Pons (tissue), 1 donor: ENCODE results near the gene TMEM154.

Experiments
- DNase-seq: peaks from one replicate; pipeline ENCODE4 v3.0.0-alpha.2; 2016; ENCODE audit warnings: low spot score

TMEM154 gene

DNA sequence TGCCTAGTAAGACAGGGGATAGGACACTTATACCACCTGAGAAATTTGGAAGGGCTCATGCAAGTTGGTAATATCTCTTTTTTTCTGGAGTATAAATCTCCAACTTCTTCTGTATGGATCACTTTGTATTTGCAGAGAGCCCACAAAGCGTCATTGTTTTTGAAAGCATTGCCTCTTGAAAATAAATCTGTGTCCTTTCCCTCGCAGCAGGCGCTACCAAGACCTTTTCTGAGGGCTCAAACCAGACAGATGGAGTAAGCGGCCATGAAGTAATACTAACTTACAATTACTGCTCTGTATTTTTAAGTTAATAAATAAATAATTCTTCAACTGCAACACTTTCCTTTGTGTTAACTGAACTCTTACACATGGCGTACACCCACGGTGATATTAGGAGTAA, 87.9 kb downstream of the TMEM154 start:
- DNase-seq = peak; percentile 70

DNA sequence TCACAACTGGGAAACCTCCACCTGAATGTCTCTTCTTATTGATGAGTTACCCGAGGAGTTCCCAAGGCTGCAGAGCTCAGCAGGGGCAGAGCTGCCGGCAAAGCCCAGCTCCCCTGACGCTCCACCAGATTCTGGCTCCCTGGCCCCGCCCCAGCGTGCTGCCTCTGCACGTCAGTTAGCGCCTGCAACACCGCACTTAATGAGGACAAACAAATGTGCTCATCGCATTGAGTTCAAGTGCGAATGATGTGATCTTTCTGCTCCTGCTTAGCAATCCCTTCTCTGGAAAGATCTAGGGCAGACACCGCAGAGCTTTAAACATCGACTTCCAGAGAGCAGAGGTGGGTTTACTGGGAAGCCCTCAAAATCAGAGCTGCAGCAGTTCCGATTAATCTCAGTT, 88.4 kb downstream of the TMEM154 start:
- no peak for DNase-seq

DNA sequence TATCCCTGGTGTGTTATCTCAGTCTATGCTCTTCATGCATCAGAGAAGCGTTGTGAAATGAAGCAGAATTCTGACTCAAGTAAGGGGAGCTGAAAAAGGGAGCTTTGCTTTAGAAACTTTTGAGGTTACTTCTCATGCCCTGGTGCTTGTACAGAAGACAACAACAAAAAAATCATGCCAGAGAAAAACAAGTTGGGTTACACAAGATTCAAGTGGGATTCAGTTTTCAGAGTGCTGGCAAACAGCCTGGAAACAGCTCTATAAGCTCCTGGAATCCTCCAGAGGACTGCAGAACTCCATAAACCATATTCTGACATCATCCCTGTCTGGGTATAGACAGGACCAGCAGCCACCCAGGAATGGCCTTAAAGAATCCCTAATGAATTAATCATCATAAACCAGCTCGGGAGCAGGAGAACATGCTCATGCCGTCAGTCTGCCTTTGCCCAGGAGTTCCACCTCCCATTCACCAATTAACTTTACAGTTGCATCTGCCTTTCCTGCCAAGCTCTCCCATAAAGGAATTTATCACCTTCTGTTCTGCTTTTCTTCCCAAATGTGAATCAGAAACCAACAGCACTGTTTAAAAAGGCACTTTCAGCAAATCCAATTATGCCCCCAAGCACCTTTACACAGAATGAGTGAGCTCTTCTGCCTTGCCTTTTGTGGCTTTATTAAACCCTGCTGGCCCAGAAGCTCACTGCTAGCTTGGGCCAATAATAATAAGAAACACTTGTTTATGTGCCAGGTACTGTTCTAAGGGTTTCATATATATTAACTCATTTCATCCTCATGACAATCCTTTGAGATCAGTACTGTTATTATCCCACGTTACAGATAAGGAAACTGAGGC, 89.4 kb downstream of the TMEM154 start:
- no peak for DNase-seq

DNA sequence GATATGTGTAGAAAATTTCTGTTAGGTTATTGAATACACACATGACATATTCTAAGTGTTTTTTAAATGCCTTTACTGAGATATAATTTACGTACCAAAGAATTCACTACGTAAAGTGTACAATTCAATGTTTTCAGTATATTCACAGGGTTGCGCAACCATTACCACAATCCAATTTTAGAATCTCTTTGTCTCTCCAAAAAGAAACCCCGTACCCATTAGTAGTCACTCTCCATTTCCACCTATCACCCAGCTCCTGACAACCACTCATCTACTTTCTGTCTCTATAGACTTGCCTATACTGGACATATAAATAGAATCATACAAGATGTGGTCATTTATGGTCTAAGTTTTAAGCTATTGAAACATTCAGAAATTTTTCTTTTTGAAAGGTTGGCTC, 90.9 kb downstream of the TMEM154 start:
- DNase-seq = no peak

DNA sequence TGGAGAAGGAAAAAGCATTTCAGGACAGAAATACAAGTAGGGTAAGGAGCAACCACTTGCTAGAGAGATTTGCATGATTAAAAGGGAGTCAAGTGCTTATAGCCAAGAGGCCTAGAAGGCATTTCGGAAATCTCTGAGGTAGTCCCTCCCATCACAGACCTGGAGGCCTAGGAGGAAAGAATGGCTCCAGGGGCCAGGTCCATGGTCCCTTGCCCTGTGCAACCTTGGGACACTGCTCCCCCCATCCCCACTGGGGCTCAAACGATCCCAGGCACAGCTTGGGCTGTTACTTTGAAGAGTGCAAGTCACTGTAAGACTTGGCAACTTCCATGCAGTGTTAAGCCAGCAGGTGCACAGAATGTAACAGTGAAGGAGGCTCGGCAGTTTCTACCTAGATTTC, 92.7 kb downstream of the TMEM154 start:
- DNase-seq = no peak

DNA sequence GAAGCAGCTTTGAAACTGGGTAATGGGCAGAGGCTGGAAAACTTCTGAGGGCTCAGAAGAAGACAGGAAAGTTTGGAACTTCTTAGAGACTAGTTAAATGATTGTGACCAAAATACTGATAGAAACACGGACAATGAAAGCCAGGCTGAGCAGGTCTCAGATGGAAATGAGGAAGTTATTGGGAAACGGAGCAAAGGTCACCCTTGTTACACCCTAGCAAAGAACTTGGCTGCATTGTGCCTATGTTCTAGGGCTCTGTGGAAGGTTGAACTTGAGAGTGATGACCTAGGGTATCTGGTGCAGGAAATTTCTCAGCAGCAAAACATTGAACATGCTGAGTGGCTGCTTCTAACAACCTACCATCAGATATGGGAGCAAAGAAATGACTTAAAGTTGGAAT, 93.1 kb downstream of the TMEM154 start:
- no peak for DNase-seq

DNA sequence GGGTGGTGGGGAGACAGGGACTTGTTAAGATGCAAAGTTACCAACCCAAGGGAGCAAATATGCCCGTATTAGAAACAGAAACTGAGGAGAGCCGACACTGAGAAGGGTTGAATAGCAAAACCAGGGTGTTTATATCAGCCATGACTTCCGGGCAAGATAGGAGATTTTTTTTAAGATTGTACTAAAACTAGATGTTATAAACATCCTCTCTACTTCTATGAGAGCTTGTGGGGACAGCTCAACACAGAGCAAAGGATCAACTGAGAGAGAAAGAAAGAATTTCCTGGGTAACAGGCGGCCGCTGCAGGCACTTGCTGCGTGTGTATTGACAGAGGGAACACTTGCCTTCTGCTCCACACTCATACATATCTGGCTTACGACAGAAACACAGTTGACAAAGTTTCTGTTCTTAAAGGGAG, 94.8 kb downstream of the TMEM154 start:
- DNase-seq = no peak

DNA sequence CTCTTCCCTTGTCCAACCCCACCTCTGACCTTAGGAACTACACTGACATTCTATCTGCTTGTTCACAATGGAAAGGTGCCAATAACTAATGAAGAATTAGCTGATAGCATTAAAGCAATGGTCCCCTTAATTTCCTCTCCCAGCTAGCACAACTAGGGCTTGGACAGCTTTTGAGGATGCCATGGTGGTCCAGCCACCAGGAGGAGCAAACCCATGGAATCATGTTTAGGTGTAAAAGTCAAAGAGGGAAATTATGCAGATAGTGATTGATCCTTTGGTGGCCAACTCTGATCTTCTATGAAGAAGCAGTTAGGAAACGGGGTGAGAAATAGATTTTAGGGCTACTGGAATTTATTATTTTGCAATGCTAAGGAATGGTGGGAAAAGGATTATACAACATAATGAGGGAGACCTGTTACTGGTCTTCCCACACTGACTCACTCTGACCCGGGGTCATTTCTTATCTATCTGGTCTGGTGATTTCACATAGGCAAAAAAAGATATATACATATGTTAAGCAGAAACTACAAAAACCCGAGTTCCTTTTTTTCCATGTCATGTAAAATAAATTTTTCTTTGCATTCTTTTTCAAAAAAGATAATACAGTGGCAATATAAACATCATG, 98.1 kb downstream of the TMEM154 start:
- no peak for DNase-seq

DNA sequence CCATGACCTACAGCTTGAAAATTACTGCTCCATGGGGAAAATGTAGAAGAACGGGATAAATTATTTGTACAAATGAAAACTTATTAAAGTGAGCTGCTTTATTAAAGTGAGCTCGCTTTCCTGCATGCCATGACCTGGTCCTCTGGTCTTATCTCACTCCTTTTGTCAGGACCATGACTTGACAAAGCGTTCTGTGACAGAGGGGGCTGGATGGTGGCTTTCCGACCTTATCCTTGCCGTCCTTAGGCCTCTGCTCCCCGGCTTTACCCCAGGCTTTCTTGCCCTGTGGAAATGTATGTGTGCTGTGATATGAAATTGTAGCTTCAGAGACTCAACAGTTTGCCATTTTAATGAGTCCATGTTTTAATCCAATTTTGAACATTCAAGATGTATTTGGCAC, 99.9 kb downstream of the TMEM154 start:
- no peak for DNase-seq

DNA sequence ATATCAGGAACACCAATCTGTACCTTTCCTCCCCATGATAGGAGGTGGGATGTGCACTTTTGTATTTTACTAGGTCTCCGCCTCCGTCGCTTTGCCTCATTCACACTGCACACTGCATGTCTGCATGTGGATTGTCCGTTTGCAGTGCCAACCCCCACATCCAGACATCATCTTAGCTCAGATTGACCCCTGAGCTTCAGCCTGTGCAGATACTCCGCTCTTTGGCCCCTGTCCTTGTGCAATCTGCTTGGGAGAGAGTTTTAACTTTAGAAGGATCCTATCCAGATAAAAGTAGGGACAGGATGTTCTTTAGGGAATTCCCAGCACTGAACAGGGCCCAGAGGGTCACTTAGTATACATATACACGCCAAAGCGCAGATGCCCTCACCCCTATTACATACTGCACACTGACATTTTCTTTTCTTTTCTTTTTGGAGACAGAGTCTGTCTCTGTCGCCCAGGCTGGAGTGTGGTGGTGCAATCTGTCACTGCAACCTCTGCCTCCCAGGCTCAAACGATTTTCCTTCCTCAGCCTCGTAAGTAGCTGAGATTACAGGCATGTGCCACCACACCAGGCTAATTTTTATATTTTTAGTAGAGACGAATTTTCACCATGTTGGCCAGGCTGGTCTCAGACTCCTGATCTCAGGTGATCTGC, 100.6 kb downstream of the TMEM154 start:
- DNase-seq = no peak

DNA sequence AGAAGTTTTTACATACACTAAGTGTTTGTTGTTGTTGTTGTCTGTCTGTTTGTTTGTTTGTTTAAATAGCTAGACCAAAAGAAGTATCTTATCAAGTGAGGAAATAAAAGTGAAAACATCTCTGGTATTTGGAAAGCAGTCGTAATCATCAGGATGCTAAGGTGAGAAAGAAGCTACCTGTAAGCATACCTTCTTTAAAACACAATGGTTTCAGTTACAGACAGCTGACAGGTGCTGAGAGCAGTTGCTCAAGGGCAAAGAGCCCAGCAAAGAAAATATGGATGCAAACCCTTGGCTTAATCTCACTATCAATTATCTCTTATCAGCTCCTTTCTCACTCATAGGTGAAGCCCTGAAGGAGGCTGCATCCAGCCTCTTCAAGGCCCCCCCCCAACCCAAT, 101.1 kb downstream of the TMEM154 start:
- no peak for DNase-seq

DNA sequence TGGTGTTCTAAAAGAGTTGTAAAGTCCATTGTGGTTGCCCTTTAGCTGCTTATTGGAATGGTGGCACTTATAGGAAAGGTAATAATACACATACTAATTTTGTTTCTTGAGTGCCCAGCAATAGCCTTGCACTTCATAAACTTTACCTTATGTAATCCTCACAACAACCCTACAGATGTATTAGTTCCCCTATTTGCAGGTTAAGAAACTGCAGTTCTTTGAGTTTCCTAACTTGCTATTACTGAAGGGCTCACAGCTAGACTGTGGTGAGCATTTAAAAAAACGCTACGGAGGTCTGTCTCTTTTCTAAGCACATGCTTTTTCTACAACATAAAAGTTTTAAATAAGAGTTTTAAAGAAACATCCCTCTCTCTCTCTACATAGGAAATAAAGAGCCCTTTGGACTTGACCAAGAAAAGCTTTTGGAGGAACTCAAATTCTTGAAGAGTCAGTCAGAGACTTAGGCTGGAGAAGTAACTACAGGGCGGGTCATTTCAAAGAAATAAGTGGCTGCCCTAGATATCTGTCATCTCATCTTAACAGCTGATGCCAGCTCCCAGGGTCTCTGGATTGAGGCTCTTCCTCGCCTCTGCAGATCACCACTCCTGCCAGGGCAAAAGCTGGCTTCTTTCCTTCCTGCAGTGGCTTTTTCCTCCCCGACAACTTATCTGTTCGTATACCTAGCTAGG, 101.9 kb downstream of the TMEM154 start:
- no peak for DNase-seq

DNA sequence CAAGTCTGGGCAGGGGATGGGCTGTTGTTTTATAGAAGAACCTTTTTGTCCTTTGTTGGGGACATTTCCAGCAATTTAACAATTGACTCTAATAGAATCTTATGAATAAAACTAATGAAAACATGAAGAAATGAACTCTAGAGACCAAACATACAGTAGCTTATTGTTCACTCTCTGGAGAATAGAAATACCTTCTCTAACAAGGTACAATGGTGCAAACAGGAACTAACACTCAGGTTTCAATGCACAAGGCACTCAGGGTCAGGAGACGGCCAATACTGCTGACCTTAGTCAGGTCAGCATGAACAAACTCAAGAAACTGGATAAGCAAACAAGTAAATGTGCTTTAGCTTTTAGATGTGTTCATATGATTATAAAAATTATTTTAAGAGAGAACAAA, 104.3 kb downstream of the TMEM154 start:
- DNase-seq = no peak

DNA sequence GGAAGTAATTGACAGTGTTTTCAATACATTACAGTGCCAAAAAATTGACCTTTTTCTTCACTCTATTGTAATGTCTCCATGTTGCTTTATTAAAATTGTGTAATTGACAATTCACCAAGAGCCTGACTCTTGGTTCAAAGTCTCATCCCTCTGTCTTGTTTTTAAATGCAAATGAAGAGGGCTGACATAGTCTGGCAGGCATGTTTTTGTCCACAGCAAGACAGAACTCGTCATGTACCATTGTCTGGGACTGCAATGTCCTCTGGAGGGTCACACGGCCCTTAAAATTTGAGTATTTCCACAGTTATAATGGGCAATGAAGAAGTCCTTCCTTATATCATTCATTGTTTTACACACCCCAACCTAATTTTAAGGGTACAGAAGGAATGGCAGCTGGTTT, 105.9 kb downstream of the TMEM154 start:
- no peak for DNase-seq

DNA sequence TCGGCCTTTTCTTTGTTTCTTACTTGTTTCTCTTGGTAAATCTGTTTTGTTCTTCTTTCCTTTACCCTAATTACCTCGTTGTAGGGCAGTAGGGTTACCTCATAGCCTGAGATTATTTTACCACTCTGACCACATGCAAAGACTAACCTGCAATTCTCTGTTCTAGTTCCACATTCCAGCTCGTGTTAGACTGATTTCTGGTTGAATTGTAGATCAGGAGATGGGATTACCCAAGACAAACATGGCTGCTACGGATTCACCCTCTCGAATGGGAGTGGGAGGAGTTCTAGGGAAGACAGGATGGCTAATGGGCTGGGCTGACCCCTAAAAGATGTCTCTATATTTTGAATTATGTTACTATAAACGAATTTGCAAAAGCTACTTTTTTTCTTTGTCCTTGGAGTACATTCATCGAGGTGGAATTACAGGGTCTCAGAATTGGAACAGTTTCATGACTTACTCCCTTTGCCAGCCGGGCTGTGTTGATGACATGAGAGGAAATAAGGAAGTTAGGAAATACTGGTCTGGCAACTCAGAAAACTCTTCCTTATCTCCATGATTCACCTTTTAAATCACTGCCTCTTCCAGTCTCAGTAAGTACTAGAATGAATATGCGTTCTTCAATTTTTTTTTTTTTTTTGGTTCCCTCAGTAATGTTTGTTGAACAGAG, 107.2 kb downstream of the TMEM154 start:
- DNase-seq = no peak

DNA sequence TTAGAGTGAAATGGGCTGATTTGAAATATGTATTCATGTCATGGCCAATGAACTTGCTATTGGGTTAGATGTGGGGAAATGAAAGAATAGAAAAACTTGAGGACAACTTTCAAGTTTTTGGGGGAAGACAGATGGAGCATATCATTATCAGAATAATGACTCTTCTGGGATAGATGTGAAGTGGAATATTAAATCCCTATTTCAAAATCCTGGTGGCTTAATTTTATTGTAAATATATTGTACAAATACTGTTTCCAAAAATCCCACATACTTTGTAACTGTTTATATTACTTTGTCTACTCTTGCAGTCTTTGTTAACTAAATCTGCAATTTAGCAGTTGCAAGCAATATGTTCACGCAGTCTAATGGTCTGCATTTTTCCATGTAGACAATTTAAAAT, 108.0 kb downstream of the TMEM154 start:
- DNase-seq = no peak

DNA sequence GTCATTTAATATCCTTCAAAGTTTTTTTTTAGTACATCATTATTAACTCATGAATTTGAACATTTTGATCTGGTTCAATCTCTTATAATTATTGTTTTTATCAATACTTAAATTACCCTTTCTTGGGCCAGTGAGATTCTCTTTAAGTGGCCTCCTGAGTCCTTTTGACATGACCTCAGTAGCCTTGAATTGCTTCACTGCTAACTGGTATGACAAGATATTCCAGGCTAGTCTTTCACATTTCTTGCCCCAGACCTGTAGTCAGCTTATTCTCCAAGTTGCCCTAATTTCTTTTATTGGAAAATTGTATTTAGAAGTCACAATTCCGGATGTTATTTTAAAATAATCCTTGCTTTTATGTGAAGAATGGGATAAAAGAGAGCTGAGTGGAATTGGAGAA, 108.5 kb downstream of the TMEM154 start:
- no peak for DNase-seq
